HPDE6-E6E7 (cell line): ENCODE data around the gene SLC26A8.
"Not testable (repeated sequence)": the region's sequence is repeated elsewhere in the genome, so short reads cannot be mapped to it uniquely, and the experiment has no call there.

Source experiments
- DNase-seq: peaks from one replicate; pipeline ENCODE4 v3.0.0; 2011; ENCODE audit warnings: missing footprints; ENCODE audit errors: extremely low spot score

SLC26A8 gene

GRCh38 chr6:35916056-35916455, 108.4 kb downstream of the SLC26A8 start:
- no peak for DNase-seq

DNA sequence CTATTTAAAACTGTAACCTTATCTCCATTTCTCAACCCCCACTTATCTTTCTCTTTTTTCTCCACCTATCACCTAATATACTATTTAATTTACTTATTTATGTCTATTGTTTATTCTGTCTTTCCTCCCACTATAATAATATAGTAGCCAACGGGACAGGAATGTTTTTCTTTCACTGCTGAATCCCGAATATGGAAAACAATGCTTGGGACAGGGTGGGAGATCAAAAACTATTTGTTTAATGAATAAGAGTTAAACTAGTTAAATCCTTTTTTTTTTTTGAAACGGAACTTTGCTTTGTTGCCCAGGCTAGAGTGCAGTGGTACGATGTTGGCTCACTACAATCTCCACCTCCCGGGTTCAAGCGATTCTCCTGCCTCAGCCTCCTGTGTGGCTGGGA, 109.9 kb downstream of the SLC26A8 start:
- DNase-seq = no peak

DNA sequence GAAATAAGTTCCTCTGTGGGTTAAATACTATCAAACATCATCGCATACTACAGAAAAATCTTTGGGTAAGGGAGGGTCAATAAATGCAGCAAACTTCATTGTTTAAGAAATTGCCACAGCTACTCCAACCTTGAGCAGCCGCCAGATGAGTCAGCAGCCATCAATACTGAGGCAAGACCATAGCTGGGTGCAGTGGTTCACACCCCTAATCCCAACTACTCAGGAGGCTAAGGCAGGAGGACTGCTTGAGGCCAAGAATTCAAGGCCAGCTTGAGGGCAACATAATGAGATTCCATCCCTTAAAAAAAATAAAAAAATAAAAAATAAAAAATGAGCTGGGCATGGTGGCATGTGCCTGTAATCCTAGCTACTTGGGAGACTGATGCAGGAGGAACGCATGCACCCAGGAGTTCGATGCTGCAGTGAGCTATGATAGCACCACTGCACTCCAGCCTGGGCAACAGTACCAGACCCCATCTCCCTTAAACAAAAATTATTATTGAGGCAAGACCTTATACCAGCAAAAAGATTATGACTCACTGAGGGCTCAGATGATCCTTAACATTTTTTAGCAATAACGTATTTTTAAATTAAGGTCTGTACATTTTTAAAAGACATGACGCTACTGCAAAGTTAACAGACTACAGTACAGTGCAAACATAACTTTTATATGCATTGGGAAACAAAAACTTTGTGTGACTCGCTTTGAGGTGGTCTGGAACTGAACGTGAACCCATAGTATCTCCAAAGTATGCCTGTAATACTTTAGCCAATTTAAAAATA, 112.4 kb downstream of the SLC26A8 start:
- DNase-seq = no peak

DNA sequence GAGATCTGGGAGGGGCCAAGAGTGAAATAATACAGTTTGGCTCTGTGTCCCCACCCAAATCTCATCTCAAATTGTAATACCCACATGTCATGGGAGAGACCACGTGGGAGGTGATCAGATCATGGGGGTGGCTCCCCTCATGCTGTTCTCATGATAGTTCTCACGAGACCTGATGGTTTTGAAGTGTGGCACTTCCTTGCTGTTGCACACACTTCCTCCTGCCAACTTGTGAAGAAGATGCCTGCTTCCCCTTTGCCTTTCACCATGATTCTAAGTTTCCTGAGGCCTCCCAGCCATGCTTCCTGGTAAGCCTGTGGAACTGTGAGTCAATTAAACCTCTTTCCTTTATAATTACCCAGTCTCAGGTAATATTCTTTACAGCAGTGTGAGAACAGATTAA, 114.9 kb downstream of the SLC26A8 start:
- not testable (repeated sequence) for DNase-seq

DNA sequence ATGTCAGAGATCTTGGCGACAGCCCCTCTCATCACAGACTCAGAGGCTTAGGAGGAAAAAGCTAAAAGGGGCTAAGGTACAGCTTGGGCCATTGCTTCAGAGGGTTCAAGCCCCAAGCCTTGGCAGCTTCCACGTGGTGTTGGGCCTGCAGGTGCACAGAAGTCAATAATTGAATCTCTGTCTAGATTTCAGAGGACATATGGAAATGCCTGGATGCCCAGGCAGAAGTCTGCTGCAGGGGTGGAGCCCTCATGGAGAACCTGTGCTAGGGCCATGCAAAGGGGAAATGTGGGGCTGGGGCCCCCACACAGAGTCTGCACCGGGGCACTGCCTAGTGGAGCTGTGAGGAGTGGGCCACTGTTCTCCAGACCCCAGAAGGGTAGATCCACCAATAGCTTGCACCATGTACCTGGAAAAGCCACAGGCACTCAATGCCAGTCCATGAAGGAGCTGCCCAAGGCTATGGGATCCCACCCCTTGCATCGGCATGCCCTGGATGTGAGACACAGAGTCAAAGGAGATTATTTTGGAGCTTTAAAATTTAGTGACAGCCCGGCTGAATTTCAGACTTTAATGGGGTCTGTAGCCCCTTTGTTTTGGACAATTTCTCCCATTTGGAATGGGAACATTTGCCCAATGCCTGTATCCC, 115.6 kb downstream of the SLC26A8 start:
- not testable (repeated sequence) for DNase-seq

DNA sequence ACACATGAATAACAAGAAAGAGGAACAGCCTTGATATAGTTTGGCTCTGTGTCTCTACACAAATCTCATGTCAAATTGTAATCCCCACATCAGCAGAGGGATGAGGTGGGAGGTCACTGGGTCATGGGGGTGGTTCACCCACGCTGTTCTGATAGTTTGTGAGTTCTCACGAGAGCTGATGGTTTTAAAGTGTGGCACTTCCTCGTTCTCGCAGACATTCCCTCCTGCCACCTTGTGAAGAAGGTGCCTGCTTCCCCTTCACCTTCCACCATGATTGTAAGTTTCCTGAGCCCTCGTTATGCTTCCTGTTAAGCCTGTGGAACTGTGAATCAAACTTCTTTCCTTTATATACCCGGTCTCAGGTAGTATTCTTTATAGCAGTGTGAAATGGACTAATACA, 116.7 kb downstream of the SLC26A8 start:
- no peak for DNase-seq

DNA sequence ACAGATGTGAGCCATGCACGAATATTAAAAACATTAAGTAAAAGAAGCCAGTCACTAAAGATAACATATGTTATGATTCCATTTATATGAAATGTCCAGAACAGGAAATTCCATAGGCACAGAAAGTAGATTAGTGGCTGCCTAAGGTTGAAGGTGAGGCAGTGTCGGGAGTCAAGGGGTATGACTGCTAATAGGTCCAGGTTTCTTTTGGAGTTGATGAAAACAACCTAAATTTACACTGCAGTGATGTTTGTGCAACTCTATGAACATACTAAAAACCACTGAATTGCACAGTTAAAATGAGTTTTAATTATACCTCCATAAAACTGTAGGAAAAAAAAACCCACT, 118.0 kb downstream of the SLC26A8 start:
- DNase-seq = no peak

GRCh38 chr6:35905841-35906498, 118.5 kb downstream of the SLC26A8 start:
- no peak for DNase-seq

DNA sequence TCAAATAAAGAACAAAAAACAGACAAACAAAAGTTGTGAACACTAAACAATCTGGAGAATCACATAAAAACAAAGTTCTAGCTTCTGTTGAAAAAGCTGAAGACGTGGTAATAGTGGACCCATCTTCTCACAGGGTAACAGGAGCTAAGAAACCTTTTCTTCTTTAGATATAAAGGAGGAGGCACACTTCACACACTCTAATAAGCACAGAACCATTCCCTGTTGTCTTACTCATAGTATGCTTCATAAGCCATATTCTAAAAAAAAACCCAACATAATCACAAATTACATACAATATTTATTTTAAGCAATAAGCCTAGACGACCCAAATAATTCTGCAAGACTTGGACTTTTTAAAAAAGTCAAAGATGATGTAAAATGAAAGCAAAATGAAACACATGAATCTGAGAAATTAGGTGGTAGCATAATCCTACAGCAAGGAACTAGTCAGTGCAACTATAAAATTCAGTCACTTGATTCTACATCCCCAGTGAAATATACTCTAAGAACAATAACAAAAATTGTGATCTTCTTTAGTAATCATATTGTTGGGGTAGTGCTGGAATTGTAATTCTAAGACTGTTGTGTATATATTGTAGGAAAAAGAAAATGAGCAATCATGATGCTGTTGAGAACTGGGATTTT, 119.2 kb downstream of the SLC26A8 start:
- no peak for DNase-seq

DNA sequence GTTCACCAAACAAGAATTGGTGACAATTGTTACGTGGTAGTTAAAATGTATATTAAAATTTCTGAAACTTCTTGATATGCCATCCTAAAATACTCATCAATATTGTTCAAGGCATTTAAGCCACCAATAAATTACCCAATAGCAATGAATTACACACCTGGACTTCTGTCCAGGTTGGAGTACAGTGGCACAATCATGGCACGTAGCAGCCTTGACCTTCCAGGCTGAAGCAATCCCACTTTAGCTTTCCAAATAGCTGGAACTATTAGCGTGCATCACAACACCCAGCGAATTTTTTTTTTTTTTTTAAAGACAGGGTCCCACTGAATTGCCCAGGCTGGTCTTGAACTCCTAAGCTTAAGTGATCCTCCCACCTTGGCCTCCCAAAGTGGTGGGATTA, 120.8 kb downstream of the SLC26A8 start:
- no peak for DNase-seq

GRCh38 chr6:35900448-35900847, 124.0 kb downstream of the SLC26A8 start:
- DNase-seq = no peak

DNA sequence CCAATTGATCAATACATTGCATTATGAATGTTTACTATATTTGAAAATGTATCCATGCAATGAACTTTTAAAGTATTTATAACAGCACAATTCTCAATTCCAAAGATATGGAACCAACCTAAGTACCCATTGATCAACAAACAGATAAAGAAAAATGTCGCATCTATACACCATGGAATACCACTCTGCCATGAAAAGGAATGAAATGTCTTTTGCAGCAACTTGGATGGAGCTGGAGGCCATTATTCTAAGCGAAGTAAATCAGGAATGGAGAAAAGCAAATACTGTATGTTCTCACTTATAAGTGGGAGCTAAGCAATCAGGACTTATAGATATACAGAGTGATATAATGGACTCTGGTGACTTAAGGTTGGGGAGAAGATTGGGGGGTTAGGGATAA, 126.4 kb downstream of the SLC26A8 start:
- DNase-seq = no peak

DNA sequence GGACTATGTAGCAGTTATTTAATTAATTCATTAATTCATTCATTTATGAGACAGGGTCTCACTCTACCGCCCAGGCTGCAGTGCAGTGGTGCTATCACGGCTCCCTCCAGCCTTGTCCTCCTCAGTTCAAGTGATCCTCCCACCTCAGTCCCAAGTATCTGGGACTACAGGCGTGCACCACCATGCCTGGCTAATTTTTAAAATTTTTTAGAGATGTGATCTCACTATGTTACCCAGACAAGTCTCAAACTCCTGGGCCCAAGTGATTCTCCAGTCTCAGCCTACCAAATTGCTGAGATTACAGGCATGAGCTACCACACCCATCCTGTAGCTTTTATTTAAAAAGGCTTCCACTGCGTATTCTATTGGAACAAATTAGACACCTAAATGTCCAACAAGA, 127.0 kb downstream of the SLC26A8 start:
- no peak for DNase-seq

- no peak for DNase-seq
Observed at GRCh38 chr6:35897036-35897435, 127.4 kb downstream of the SLC26A8 start.

- DNase-seq = no peak
Observed at GRCh38 chr6:35896228-35896627, 128.2 kb downstream of the SLC26A8 start.

- no peak for DNase-seq
Observed at GRCh38 chr6:35895560-35895959, 128.9 kb downstream of the SLC26A8 start.

DNA sequence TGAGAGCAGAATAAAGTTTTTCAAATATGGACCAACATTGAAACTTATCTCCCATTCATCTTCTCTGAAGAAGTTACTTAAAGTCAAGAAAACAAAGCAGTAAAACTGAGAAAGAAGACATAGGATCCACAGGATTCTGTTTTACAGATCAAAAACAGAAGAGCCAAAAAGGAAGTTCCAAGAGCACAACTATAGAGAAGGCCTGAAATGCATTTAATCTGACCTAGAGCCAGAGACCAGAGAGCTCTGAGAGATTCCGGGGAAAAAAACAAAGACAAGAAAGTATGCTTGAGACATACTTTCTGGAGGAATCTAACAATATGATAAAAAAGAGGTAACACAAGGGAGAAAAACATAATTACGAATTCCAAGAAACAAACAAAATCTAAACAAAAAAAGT, 129.7 kb downstream of the SLC26A8 start:
- no peak for DNase-seq
